HG03060 (cell line): ENCODE data around the gene FASN.

Experiments
- ATAC-seq: cut with Tn5 transposase; IDR thresholded peaks from one replicate; pipeline ENCODE4 v1.9.1; 2021; ENCODE audit warnings: low read depth, moderate number of reproducible peaks; ENCODE audit not compliant: unreplicated experiment

The FASN gene

DNA sequence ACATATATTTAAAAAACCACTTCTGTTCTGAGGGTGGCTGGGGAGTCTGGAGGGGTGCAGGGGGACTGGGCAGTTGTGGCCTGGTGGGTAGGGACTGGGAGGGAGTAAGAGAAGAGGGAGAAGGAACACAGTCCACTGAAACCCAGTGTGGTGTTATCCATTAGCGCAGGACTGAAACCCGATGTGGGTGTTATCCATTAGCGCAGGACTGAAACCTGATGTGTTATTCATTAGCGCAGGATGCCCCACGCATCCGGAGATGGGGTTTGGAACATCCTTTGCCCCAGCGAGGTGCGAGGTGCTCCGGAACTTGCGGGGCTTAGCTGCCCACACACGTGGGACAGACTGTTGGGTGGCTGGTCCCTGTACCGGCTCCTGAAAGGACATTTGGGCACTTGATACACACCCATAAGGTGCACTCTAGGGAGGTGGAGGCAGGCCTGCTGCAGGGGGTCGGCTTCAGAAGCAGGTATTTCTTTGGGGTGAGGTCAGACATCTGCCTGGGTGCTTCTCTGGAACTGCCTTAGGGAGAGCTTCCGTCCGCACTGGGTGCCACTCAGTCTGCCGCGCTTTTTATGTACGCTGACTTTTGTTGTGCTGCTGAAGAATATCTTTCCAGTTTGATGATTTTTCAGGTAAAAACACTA lies 20.3 kb upstream of the FASN start:
- no peak for ATAC-seq

DNA sequence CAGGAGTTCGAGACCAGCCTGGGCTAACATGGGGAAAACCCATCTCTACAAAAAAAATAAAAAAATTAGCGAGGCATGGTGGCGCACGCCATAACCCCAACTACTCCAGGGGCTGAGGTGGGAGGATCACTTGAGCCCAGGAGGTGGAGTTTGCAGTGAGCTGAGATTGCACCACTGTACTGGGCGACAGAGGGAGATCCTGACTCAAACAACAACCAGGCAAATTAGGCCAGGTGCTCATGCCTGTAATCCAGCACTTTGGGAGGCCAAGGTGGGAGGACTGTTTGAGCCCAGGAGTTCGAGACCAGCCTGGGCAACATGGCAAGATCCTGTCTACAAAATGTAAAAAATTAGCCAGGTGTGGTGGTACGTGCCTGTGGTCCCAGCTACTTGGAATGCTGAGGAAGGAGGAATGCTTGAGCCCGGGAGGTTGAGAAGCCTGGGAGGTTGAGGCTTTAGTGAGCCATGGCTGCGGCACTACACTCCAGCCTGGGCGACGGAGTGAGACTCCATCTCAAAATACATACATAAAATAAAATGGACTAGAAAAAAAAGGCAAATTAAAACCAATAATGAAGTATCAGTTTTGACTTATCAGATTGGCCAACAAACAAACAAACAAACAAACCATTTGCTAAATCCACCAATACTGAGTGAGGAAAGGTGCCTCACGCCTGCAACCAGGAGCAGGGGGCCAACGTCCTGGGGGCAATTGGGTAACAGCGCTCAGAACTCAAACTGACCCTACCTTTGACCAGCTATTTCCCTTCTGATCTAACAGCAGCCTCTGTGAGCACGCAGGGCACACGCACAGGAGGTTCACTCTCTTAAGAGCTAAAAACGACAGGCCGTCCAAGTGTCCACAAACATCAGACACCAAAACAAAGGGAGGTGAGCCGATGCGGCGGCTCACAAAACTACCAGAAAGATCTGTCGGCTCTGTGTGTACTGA lies 19.4 kb upstream of the FASN start:
- no peak for ATAC-seq

GRCh38 chr17:82116246-82116645 lies 18.2 kb upstream of the FASN start:
- ATAC-seq = no peak

DNA sequence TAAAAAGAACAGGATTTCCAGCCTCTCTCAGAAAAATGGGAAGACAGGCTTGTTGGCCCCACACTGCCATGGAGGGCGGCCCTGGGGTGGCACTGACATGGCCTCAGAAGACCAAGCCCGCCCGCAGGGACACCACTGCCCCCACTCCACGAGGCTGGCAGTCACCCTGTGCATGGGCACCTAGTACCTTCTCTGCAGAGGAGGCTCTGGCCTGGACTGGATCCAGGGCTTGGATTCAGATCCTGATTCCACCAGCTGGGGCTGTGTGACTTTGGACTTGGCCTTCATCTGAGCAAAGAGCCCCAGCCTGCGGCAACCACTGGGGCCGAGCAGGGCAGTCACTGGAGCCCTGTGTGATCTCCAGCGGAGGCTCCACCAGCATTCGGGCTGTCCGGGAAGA lies 16.8 kb upstream of the FASN start:
- no peak for ATAC-seq

- ATAC-seq = no peak
Measured at GRCh38 chr17:82114447-82114846, 16.4 kb upstream of the FASN start.

DNA sequence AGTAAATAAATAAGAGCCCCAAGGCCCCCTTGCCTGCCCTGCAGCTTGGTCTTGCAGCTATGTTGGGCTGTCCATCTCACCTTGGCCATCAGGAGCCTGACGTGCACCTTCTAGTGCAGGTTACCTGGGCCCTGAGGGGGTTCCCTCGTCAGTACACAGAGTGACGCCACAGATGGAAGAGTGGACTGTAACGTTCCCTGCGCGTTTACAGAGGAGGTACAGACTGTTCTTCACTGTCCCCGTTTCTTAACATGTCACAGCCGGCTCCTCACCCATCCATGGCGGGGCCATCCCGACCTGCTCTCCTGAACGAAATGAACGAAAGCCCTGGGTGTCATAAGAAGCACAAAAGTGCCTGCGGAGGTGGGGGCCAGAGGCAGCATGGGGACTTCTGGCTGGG lies 15.9 kb upstream of the FASN start:
- ATAC-seq = no peak

GRCh38 chr17:82113422-82113821 lies 15.4 kb upstream of the FASN start:
- no peak for ATAC-seq

DNA sequence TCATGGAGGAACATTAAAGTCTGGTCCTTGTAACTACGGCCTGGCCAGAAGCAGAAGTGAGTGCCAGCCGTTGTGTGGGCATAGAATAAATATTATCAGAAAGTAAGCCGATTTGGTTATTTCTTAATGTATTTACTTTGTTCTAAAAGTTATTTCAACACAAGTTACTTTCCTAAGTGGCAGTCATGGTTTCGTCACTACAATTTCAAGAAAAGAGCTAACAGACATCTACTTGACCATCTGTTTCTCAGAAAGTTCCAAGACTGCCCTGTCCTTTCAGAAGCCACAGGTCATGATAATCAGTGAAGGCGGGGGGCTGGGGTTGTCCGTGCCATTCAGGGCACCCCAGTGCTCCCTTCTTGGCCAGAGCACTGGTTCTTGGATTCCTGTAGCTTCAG lies 14.9 kb upstream of the FASN start:
- no peak for ATAC-seq

DNA sequence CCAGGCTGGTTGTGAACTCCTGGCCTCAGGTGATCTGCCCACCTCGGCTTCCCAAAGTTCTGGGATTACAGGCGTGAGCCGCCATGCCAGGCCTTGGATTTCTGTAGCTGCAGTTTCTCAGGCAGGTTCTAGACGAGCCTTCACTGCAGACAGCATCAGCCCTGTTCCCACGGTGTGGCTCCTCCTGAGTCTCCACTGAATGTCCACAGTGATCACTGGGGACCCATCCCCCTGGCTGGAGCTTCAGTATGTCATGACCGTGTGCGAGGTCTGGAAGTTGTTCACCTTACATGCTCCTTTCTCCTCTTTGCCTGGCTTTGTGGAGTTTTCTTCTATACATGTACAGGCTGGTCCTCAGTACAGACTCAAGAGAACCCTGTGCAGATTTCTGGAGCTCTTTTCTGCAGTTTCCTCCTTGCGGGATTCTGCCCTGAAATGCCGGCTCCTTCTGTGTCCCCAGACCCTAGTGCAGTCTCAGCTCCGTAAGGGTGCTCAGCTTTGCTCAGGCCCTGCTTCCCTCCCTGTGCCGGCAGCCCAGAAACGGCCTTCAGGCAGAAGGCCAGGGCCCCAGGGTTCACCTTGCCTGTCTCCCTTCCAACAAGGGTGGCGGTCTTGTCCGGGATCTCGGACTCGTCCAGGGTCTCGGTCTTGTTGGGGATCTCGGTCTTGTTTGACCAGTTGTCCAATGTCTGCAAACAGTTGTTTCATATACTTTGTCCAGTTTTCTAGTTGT lies 14.3 kb upstream of the FASN start:
- no peak for ATAC-seq

DNA sequence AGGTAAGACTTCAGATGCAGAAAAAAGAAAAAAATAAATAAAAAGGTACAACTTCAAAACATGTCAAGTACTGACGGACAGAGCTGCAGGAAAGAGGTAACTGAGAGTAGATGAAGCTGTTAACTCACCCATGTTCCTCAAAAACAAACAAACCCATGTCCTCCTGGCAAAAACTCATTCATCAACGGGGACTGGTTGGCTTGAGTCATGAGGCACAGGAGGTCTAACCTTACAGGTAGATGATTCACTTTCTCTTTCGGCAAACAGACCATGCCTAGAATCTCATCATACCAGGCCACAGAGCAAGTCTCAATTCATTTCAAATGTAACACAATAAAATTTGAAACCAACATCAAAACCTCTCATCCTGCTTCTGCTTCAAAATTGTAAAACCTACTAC lies 12.3 kb upstream of the FASN start:
- ATAC-seq = no peak

DNA sequence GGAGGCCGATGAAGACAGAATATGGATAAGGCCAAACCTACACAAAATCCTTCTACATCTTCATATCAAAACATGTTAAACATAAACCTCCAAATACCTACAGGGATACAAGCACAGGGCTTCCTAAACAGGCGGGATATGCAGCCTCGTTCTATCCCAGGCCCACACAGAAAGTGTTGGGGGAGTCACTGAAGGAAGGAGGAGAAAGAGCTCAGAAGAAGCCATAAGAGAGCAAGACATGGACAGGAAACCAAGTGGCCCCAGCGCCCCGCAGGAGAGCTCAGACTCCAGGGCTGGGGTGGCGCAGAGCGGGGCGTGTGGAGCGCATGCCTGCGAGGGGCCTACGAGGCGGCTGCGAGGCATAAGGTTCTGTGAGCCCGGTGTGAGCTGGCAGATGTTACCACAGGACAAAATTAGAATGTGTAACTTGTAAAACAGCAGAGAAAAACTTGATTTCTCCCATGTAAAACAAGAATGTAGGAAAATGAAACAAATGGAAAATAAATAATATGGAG lies 11.0 kb upstream of the FASN start:
- ATAC-seq = no peak

GRCh38 chr17:82108496-82108945 lies 10.5 kb upstream of the FASN start:
- ATAC-seq = no peak

- ATAC-seq = no peak
Measured at GRCh38 chr17:82108038-82108437, 10.0 kb upstream of the FASN start.

- ATAC-seq = no peak
Measured at GRCh38 chr17:82107341-82107860, 9.4 kb upstream of the FASN start.

- ATAC-seq = no peak
Measured at GRCh38 chr17:82106688-82107305, 8.8 kb upstream of the FASN start.

DNA sequence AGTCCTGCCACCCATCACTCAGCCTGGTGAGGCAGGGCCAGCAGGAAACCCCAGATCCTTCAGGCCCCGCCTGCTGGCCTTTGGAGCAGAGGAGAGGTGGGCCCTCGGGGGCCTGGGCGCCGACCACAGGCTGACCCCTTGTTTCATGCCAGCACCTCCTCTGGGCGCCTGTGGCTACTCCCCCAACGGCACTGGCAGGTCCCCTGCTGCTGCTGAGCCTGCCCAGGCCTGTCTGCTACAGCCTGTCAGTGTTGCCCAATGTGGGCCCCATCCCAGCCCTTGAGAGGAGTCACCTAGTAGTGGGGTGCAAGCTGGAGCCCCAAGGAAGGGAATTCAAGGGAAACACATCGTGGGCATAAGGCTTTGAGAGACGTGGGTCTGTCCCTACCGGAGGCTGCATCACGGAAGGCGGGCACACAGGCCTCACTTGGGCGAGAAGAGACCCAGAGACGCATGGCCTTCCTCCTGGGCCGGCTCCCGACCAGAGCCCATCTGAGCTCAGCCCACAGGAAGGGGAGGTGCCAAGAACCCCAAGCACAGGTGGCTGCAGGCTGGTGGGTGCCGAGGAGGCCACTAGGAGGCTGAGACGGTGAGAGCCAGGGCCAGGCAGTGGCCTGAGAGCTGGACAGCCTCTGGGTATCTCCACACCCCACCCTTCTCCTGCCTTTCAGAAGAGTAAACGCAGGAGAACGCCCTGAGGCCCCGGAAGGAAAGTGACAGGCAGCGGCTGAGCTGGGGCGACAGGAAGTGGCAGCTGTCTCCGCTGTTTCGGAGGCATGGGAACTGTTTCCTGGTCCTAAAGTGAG lies 8.0 kb upstream of the FASN start:
- peak; percentile 53 for ATAC-seq

- no peak for ATAC-seq
Measured at GRCh38 chr17:82105417-82105881, 7.4 kb upstream of the FASN start.

DNA sequence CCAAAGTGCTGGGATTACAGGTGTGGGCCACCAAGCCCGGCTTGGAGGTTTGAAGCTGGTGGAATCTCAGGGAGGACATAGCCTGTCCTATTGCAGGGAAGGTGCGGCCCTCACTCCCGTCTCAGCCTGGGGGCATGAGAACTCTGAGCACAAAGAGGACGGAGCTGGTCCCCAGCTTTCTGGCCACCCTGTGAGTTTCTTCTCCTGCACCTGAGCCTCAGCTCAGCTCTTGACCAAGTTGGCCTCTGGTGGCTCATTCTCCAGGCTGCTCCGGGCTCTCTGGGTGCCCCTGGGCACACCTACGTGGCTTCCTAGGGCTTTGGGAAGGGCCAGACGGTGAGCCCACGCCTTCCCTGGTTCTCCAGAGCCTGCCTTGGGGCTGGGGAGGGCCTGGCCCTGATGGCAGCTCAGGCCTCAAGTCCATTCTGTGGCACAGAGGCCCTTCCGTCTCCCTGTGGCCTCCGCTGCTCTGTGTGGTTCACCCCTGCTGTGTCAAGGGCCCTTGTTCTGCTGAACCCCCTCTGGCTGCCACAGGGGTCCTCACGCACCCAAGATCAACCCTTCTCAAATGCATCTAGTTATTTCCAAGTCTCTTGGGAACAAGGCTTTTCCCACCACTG lies 6.9 kb upstream of the FASN start:
- no peak for ATAC-seq
